DMS53 treated with DMSO at 0.1 percent for 48 hours (cell line): ENCODE measurements around the gene BFSP2.
A peak's percentile ranks its signal among the peaks of the same experiment; 100 is the strongest.

Source experiments
- DNase-seq: peaks from one replicate; lab custom pipeline; 2025; ENCODE audit not compliant: unreplicated experiment; lab: John Stamatoyannopoulos, UW

BFSP2 gene

GRCh38 chr3:133383175-133383574 lies 16.7 kb upstream of the BFSP2 start:
- DNase-seq, result peak; percentile 72

- no peak for DNase-seq
Observed at GRCh38 chr3:133383741-133384140, 16.1 kb upstream of the BFSP2 start.

GRCh38 chr3:133384331-133385027 lies 15.4 kb upstream of the BFSP2 start:
- DNase-seq, result peak; percentile 53

DNA sequence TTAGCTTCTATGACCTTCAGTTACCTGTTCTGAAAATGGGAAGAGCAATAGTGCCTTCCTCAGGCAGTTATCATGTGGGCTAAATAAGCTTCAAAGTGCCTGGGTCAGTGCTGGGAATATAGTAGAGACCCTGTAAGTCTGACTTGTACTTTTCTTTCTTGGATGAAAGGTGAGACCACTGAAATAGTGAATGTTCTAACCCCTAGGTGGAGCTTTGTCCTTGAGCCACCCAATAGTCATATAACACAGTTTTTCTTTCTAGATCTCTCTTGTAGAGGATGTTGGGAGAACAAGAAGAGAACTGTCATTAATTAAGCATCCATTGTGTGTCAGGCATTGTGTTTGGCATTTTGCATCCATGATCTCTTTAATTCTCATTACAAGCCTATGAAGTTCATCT lies 13.0 kb upstream of the BFSP2 start:
- no peak for DNase-seq

DNA sequence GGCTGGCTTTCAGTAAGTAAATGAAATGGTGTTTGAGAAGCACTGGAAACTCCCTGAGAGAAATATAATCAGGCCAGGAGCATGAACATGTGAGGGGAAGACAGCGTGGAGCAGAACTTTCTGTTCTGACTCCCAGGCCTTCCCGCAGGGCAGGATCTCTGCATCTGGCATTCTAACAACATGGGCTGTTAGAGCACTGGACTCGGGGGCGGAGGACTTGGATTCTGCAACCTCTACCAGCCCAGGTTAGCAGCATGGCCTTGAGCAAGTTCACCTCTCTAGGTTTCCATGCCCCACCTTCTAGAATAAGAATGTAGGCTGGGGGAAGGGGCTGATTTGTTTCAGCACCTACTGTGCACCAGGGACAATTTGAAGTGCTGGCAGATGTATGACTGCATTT lies 12.5 kb upstream of the BFSP2 start:
- DNase-seq, result no peak

GRCh38 chr3:133388696-133389395 lies 11.0 kb upstream of the BFSP2 start:
- no peak for DNase-seq

- DNase-seq, result no peak
Observed at GRCh38 chr3:133390715-133391114, 9.1 kb upstream of the BFSP2 start.

DNA sequence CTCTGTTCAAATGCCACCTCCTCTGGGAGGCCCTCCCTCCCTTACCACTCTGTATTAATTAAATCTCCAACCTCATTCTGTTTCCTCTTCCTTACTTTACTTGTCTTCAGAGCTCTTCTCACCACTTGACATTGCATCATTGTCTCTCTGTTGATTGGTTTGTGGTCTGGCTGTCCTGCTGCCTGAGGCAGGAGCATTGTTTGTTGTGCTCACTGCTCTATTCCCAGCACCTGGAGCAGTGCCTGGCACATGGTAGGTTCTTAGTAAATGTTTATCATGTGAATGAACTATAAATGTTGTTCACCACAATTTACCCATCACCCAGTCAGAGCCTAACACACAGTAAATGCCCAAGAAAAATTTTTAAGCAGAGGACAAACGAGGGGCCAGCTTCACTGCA lies 6.7 kb upstream of the BFSP2 start:
- DNase-seq, result no peak

DNA sequence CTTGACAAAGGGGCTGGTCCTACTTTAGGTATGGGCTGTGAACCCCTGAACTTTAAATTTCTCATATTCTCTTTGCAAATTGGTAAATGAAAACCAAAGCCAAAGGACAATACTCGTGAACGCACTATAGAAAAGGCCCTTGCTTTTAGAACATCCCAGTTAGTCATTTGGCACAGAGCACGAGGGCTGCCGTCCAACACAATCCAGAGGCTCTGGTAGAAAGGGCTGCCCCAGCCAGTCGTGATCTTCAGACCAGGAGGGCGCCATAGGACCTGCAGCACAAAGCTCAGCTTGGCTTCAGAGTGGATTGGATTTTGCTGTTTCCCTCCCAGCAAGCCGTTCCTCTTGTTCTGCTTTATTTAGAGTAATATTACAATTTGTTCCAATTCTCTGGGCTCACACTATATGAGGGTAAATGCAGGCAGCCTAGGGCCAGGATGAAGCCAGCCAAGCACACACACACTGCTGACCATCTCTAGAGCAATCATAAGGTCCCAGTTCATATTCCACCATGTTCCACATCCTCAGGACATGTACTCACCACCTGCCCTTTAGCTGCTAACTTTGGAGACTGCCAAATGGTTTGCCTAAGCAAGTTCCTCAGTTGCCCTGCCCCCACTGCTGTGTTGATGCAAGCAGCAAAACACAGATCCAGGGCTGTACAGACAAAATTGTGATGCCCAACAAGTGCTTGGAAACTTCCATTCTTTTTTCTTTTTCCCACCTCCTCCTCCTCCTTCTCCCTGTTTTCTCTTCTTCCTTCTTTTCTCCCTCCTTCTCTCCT lies 6.0 kb upstream of the BFSP2 start:
- DNase-seq, result no peak

- DNase-seq, result no peak
Observed at GRCh38 chr3:133394561-133395311, 5.1 kb upstream of the BFSP2 start.

- DNase-seq, result no peak
Observed at GRCh38 chr3:133396906-133397305, 3.0 kb upstream of the BFSP2 start.

DNA sequence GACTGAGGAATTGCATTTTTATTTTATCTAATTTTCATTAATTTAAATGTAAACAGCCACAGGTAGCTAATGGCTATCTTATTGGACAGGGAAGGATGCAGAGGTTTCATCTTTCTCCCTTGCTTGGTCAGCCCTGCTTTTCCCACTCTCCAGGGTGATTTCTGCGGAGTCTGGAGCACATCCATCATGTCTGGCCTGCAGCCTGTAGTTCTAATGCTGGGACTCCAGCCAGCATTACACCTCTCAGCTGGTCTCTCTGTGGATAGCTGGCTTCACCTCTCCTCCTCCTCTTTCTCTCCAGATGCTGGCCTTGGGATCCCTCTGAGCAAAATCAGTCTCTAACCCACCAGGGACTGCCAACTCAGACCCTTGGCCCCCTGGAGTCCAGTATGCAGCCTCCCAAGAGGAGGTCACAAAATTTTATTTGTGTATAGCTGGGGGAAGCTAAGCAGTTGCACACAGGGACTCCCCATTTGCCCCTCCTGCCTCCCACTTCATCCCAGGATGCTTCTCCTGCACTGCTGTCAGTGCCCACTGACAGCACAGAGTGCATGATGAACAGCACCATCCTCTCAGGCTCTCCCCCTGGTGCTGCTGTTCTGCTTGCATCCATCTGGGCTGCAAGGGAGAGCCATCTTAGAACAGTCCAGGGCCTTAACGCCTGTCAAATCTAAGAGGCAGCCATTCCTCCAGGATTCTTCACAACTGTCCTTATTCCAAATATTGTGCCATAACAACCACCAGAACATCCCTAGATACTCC lies 1.7 kb downstream of the BFSP2 start:
- DNase-seq, result no peak

- DNase-seq, result no peak
Observed at GRCh38 chr3:133404920-133405319, 5.1 kb downstream of the BFSP2 start.

- DNase-seq, result no peak
Observed at GRCh38 chr3:133408366-133408765, 8.5 kb downstream of the BFSP2 start.

GRCh38 chr3:133408961-133409360 lies 9.1 kb downstream of the BFSP2 start:
- DNase-seq, result no peak

- no peak for DNase-seq
Observed at GRCh38 chr3:133410191-133410892, 10.5 kb downstream of the BFSP2 start.

DNA sequence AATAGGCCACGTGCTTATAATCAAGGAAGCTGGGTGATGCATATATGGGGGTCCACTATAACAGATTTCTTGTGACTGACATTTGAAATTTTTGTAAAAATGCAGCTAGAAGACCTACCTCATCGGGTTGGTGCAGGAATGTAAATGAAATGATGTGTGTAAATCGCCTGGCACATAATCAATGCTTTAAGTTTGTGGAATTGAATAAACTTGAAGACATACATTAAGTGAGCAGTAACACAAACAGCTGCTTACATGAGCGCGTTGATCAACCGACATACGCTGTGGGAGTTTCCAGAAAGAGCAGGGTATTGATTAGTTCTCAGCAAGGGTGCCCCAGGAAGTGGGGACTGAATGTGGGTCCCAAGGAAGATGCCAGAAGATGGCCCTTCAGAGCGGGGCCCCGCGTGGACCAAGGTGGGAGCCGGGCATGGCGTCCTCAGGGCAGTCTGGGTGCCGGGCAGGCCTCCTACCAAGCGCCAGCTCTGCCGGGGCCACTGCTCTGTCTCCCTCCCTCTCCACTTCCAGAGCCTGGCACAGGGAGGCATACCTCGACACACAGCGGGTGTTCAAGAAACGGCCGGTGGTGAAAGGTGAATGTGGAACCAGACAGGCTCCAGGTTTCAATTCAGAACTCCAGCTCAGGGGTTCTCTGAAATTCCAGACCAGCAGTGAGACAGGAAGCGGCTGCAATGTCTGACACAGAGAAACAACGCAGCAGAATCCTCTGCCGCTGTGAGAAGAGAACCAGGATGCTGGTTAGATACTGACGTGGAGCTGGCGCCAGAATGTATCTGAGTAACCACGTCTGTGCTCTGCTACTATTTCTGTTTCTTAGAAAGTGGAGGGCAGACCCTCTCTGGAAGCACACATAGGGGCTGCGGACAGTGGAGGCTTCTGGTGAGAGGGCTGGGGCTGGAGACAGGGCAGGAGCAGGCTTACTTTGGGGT lies 12.6 kb downstream of the BFSP2 start:
- DNase-seq, result no peak

DNA sequence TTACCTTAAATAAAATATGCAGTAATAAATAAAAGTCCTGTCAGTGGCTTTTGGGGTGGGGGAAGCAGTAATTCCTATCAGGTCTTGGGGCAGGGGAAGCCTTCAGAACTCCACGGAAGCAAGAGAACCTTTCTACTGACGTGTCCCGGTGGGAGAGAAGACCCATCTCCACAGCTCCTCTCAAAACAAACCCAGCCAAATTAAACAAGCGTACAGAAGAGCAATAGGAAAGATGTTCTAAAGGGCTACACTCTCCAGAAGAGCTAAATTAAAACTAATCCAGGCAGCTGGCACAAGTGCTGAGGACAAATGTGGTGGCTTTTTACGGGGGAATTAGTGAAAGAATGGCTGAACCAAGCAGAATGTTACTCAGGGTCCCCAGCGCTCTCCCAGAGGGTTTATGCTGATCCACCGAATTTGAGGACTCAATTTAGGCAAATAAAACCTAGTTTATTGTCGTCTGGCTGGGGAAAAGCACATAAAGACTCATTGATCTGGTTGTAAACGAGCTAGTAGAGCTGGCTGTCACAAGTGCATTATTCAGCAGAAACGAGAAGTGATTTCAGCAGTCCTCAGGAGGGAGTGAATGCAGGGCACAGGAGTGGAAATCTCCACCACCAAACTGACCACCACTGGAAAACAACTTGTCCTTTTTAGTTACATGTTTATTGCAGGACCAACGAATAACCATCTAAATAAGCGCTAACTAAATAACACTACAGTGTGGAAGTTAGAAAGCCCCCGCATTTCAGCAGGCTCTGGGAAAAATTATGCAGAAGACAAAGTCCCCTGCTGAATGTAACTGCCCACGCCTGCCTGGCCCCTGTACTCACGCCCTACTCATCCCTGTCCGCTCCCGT lies 13.5 kb downstream of the BFSP2 start:
- DNase-seq, result peak; percentile 3
